Measurements from ENCODE around the gene USP24.

GRCh38 chr1:55203064-55203463 lies 12.1 kb downstream of the USP24 start:
- TF ChIP-seq GATAD2B (conservative IDR thresholded peaks at IDR 0.05; ENCODE audit: low read depth), result no peak
- TF ChIP-seq CTCF (IDR thresholded peaks at IDR 0.05 in 2 of 3, conservative IDR thresholded peaks at IDR 0.05 in 1 of 3; ENCODE audit: control insufficient read depth in 2 of 3, extremely low read depth in 1 of 3, insufficient read depth in 1 of 3, low read depth in 3 of 3, low read length in 3 of 3), result no peak
- TF ChIP-seq EZH2 (IDR thresholded peaks at IDR 0.05; ENCODE audit: borderline replicate concordance, control insufficient read depth, low read depth, low read length), result no peak
- TF ChIP-seq YY1 (IDR thresholded peaks at IDR 0.05; ENCODE audit: low read depth, low read length), result no peak
- TF ChIP-seq TBL1XR1 (IDR thresholded peaks at IDR 0.05; ENCODE audit: low read depth, low read length), result no peak
- no peak for TF ChIP-seq ZNF24 (IDR thresholded peaks at IDR 0.05)
- TF ChIP-seq DPF2 (IDR thresholded peaks at IDR 0.05), result no peak
- no peak for TF ChIP-seq POLR2A (IDR thresholded peaks at IDR 0.05; ENCODE audit: low read depth, low read length)
- TF ChIP-seq ATF2 (IDR thresholded peaks at IDR 0.05; ENCODE audit: low read length), result no peak
- TF ChIP-seq EGR1 (IDR thresholded peaks at IDR 0.05; ENCODE audit: borderline replicate concordance in 1 of 2, low read depth in 2 of 2, low read length in 2 of 2), result no peak
- TF ChIP-seq ZNF274 (IDR thresholded peaks at IDR 0.05; ENCODE audit: insufficient read depth, insufficient read length), result no peak

All from GM12878 (cell line).